MM.1S (cell line): ENCODE measurements around the gene BABAM1.

Experiments
- CTCF ChIP-seq: fragments of 300-600 bp; sonication (generic); IDR thresholded peaks from 2 replicates; pipeline ENCODE4 v1.5.1; 2016; ENCODE audit warnings: antibody characterized with exemption, low read length, mixed read lengths
- EZH2phosphoT487 ChIP-seq: fragments of 300-600 bp; sonication (generic); IDR thresholded peaks from 2 replicates; pipeline ENCODE4 v1.6.1; 2018; ENCODE audit warnings: antibody characterized with exemption, low read length

- TF ChIP-seq EZH2phosphoT487 (no peak), CTCF (no peak)
Observed at GRCh38 chr19:17264641-17264979, 2.6 kb upstream of the BABAM1 start, which contains the start of gene USHBP1.
